HG03520 (cell line): Measurements from ENCODE around the gene CHRNA4.
"Not testable (repeated sequence)": the region's sequence is repeated elsewhere in the genome, so short reads cannot be mapped to it uniquely, and the experiment has no call there.

Experiments used
- ATAC-seq: cut with Tn5 transposase; IDR thresholded peaks from one replicate; pipeline ENCODE4 v1.9.1; 2021; ENCODE audit warnings: mild to moderate bottlenecking, moderate library complexity; ENCODE audit not compliant: unreplicated experiment

CHRNA4 gene

DNA sequence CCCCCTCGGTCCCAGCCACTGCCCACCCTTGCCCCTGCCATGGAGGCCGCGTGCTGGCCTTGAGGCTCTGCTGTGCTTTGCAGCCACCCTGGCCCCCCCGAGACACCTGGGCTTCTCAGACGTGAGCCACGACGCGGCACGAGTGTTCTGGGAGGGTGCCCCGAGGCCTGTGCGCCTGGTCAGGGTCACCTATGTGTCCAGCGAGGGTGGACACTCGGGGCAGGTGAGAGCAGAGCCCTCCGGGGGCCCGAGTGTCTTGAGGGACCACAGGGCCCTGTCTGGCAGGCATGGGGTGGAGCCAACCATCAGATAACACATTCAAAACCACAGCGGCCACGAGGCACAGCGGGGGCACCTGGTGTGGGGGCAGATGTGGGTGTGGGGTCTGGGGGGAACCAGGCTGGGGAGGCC, 49.3 kb downstream of the CHRNA4 start:
- no peak for ATAC-seq

DNA sequence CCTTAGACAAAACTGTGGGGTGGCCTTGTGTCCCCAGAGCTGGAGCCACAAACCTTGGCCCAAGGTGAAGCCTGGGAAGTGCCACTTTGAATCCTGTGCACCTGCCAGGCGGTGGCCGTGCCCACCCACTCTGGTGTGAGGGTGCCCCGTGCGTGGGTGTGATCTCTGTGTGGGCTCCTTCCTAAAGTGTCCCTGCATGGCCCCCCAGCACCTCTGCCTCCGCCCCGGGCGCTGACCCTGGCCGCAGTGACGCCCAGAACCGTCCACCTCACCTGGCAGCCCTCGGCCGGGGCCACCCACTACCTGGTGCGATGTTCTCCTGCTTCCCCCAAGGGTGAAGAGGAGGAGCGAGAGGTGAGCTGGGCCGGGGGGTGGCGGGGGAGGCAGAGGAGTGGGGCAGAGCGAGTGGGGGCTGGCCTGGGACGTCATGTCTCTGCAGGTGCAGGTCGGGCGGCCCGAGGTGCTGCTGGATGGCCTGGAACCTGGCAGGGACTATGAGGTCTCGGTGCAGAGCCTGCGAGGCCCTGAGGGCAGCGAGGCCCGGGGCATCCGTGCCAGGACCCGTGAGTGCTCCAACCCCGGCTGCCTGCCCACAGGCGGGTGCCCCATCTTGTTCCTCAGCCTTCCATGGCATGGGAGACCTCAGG, 49.8 kb downstream of the CHRNA4 start:
- ATAC-seq, result no peak

DNA sequence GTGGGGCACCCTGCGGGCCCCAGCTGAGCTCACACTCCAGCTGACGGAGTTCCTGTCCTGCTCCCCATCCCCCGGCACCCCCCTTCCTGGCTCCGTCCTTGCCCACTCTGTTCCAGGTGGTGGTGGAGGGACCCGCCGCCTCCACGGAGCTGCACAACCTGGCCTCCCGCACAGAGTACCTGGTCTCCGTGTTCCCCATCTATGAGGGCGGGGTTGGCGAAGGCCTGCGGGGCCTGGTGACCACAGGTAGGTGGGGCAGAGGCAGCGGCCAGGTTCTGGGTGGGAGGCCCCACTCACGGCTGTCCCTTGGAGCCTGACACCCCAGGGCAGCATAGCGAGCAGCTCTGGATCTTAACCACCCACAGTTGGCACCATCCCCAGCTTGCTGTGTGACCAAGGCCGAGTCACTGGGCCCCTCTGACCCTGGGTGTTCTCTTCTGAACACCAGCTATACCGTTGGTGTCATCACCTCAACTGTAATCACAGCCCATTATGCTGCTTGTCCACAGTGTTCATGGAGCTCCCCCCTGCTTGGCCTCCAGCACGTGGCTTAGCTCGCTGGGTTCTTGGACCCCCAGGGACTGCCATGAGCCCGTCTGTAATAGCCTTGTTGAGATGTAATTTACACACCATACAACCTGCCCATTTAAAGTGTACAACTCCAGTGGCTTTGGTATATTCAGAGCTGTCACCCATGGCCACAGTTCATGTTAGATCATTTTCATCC, 50.7 kb downstream of the CHRNA4 start:
- no peak for ATAC-seq

DNA sequence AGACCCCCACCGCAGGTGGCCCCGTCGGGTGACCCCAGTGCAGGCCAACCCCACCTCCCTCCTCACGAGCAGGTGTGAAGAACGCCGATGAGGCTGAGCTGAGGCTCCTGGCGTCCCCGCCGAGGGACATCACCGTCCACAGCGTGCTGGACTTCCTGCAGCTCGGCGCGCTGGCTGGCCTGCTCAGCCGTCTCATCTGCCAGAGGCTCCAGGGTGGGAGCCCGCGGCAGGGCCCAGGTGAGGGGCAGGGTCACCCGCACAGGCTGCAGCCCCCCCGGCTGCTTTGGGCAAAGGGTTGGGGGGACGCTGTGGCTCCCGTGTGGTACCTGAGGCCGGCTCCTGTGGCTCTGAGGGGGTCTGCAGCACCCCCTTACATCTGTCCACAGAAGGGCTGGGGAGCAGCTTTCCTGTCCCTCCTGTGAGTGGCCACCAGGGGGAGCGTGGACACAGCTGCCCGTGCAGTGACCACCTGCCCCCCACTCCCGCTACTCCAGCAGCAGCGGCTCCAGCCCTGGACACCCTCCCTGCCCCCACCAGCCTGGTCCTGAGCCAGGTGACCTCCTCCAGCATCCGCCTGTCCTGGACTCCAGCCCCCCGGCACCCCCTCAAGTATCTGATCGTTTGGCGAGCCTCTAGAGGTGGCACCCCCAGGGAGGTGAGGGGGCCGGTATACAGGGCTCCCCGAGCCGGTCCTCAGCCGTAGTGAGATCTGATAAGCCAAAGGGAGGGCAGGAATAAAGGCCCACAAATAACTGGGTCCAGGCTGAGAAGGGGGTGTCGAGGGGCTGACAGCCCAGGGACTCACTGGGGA, 51.7 kb downstream of the CHRNA4 start:
- ATAC-seq, result no peak

- ATAC-seq, result no peak
Observed at GRCh38 chr20:63308218-63308911, 52.8 kb downstream of the CHRNA4 start.

DNA sequence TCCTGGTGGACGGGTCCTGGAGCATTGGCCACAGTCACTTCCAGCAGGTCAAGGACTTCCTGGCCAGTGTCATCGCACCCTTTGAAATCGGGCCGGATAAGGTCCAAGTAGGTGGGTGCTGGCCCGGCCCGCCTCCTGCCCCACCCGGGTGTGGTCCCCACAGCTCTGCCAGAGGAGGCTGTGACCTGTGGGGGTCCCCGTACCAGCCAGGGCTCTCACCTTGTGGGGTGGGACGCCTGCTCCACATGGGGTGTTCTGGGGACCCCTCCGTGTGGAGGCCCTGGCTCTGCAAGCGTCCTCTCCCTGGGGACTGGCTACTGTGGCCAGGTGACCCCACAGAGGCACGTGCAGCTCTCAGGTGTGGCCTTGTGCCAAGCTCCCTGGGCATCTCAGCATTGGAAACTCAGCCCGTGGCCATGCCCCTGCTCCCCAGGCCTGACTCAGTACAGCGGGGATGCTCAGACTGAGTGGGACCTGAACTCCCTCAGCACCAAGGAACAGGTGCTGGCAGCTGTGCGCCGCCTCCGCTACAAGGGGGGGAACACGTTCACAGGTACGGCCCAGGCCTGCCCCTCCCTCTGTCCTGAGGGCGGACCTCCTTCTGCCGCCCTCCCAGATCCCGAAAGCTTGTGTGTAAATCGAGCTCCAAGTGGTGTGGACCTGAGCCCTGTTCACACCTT, 53.5 kb downstream of the CHRNA4 start:
- no peak for ATAC-seq

- no peak for ATAC-seq
Observed at GRCh38 chr20:63306673-63307537, 54.2 kb downstream of the CHRNA4 start.

GRCh38 chr20:63305933-63306672, 55.0 kb downstream of the CHRNA4 start:
- not testable (repeated sequence) for ATAC-seq

DNA sequence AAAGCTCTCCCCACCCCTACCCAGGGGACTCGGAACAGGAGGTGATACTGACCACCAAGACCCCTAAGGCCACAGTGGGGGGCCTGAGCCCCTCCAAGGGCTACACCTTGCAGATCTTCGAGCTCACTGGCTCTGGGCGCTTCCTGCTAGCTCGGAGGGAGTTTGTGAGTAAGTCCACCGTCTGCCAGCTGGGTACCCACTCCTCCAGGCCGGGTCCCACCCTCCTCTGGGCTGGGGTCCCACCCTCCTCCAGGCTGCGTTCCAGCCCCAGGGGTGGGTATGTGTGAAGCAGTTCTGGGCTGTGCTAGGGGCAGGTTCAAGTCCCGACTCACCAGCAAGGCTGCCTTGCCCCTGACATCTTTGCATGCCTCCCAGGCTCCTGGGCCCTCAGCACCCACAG, 55.8 kb downstream of the CHRNA4 start:
- no peak for ATAC-seq

DNA sequence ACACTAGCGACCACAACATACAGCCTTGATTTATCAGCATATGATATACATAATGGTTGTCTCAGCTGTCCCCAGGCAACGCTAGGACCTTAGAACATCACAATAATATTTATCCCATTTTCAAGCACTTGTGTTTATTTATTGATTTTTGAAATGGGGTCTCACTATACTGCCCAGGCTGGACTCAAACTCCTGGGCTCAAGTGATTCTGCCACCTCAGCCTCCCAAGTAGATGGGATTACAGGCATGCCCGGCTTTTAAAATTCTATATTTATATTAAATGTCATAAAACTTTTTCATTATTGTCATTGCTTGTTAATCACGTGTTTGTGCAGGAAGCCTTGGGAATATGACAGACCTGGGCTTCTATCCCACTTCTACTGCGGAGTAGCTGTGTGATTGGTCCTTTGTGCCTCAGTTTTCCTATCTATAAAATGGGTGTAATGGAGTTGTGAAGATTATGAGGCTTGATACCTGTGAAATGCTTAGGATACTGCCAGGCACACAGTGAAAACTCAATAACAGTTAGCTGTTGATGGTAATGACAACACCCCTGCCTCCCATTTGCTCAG, 58.0 kb downstream of the CHRNA4 start:
- no peak for ATAC-seq

GRCh38 chr20:63301671-63302070, 59.5 kb downstream of the CHRNA4 start:
- no peak for ATAC-seq

- no peak for ATAC-seq
Observed at GRCh38 chr20:63298731-63299312, 62.3 kb downstream of the CHRNA4 start.

GRCh38 chr20:63297796-63298572, 63.2 kb downstream of the CHRNA4 start:
- no peak for ATAC-seq

- no peak for ATAC-seq
Observed at GRCh38 chr20:63297371-63297781, 63.8 kb downstream of the CHRNA4 start.

- no peak for ATAC-seq
Observed at GRCh38 chr20:63296531-63297299, 64.4 kb downstream of the CHRNA4 start.

GRCh38 chr20:63295846-63296245, 65.3 kb downstream of the CHRNA4 start:
- no peak for ATAC-seq

DNA sequence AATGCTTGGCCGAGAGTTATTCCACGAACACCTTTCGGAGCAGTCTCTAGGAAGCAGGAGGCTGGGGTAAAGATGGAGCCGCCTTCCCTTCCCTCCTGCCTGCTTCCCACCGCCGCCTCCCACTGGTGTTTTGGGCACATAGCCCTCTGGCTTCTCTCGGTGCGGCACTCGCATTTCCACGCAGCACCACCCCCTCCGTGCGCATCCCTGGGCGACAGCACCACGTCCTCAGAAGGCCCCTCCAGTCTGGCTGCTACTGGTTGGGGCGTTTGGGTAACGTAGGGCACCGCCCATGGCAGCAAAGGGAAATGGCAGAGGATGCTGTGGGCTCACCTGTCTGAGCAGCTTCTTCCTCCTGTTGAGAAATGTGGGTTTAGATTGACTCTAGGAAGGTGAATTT, 65.7 kb downstream of the CHRNA4 start:
- ATAC-seq, result no peak
